ENCODE measurements around the gene IRS1.

The IRS1 gene

DNA sequence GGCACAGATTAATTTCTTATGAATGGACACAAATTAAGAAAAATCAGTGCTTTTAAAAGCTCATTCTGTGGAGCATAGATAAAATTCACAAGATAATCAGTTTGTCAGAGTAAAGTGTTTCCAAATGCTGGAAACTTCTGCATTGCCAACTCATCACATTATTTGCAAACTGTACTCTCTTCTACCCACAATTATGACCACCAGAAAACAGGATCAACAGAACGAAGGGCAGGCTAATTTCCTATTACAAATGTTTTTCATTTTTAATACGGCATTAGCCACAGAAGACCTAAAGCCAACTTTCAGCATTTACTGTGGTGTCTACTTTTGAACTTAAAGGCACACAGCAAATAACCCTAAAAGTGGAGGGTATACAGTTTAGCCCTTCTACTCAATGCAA, 6.0 kb downstream of the IRS1 start:
- H3K27ac ChIP-seq, result no peak overlapping the region
- TF ChIP-seq ZFX (IDR thresholded peaks at IDR 0.05), result no peak
- TF ChIP-seq, protein P1, sequence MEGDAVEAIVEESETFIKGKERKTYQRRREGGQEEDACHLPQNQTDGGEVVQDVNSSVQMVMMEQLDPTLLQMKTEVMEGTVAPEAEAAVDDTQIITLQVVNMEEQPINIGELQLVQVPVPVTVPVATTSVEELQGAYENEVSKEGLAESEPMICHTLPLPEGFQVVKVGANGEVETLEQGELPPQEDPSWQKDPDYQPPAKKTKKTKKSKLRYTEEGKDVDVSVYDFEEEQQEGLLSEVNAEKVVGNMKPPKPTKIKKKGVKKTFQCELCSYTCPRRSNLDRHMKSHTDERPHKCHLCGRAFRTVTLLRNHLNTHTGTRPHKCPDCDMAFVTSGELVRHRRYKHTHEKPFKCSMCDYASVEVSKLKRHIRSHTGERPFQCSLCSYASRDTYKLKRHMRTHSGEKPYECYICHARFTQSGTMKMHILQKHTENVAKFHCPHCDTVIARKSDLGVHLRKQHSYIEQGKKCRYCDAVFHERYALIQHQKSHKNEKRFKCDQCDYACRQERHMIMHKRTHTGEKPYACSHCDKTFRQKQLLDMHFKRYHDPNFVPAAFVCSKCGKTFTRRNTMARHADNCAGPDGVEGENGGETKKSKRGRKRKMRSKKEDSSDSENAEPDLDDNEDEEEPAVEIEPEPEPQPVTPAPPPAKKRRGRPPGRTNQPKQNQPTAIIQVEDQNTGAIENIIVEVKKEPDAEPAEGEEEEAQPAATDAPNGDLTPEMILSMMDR (conservative IDR thresholded peaks at IDR 0.05), result no peak

GRCh38 chr2:226792155-226792881, 7.3 kb downstream of the IRS1 start:
- H3K27ac ChIP-seq, result peak overlapping the region; percentile 87
- TF ChIP-seq, protein P1 (conservative IDR thresholded peaks at IDR 0.05), result no peak
- no peak for TF ChIP-seq ZFX (IDR thresholded peaks at IDR 0.05)

GRCh38 chr2:226791487-226792081, 8.0 kb downstream of the IRS1 start:
- peak overlapping the region; percentile 87 for H3K27ac ChIP-seq
- TF ChIP-seq ZFX (IDR thresholded peaks at IDR 0.05), result 0 out of 2 replicates have a peak, but pooled peaks have one; percentile 10
- TF ChIP-seq, protein P1 (conservative IDR thresholded peaks at IDR 0.05), result peak; percentile 40

DNA sequence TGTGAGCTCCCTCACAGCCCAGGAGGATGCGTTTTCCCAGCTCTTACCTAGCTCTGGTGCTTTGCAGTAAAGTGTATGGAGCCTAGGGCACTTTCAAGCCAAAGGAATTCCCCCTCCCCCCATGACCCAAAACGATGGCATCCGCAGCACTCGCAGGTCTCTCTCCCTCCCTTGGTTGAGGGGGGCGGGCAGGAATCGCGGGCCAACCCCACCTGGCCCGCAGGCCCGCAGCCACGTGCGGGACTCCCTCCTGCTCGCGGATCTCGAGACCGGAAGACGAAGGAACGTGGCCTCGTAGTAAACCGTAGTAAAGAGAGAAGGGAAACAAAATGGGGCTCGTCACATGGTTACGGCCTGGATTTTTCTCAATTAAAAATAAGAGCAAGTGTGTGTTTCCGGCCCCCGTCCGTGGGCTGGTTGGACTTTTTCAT, 8.5 kb downstream of the IRS1 start:
- TF ChIP-seq, protein P1 (conservative IDR thresholded peaks at IDR 0.05), result no peak
- TF ChIP-seq ZFX (IDR thresholded peaks at IDR 0.05), result peak; percentile 27; the same call in 1 of the 2 replicates
- H3K27ac ChIP-seq, result peak overlapping the region; percentile 87

DNA sequence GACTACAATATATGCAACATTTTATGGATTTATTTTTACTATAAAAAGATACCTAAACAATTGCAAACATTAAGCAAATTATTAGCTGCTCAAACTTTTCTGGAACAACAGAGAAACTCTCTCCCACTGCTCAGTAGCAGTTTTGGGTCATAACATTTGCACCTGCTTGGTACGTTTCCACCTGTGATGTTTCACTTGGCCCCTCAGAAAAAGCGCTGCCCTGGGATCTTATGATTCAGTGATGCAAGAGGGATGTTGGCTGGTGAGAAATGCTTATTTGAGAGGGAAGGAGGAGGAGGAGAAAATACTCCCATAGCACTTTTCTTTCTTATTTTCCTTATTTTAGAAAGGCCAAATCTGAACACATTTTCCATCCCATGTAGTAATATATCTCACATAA, 9.2 kb downstream of the IRS1 start:
- TF ChIP-seq ZFX (IDR thresholded peaks at IDR 0.05), result no peak
- TF ChIP-seq, protein P1 (conservative IDR thresholded peaks at IDR 0.05), result no peak
- H3K27ac ChIP-seq, result no peak overlapping the region; the same call in 1 of the 2 replicates

- no peak for TF ChIP-seq ZFX (IDR thresholded peaks at IDR 0.05)
- TF ChIP-seq, protein P1 (conservative IDR thresholded peaks at IDR 0.05), result no peak
- no peak overlapping the region for H3K27ac ChIP-seq
Measured at GRCh38 chr2:226790011-226790410, 9.6 kb downstream of the IRS1 start.

- TF ChIP-seq, protein P1 (conservative IDR thresholded peaks at IDR 0.05), result no peak
- no peak for TF ChIP-seq ZFX (IDR thresholded peaks at IDR 0.05)
- no peak overlapping the region for H3K27ac ChIP-seq
Measured at GRCh38 chr2:226788881-226789490, 10.6 kb downstream of the IRS1 start.

Measured in C4-2B (cell line).